C4-2B (cell line): ENCODE measurements around the gene SAP30L.

Experiments used
- ZFX ChIP-seq: fragments of 450-650 bp; IDR thresholded peaks from 2 replicates; pipeline ENCODE4 v1.6.1; 2017
- TF ChIP-seq, protein P1 (sequence below): fragments of 450-650 bp; conservative IDR thresholded peaks from 2 replicates; pipeline ENCODE4 v1.5.1; 2017; ENCODE audit warnings: mild to moderate bottlenecking

DNA sequence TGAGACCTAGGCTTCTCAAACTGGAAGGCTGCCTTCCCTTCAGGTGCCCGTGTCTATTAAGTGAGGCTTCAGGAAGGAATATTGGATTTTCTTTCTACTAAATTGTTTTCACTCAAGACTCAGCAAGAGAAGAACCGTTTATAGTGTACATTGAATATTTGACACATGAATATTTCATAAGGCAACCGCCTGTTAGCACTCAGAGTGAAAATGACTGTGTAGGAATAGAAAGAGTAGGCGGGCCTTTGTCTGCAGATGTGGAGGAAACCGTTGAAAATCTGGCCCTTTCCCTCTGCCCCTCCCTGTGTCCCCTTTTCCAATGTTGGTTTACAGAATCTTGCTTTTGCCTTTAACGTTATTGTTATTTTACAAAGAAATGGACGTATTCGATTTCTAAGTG is 6.2 kb downstream of the SAP30L start:
- TF ChIP-seq, protein P1, sequence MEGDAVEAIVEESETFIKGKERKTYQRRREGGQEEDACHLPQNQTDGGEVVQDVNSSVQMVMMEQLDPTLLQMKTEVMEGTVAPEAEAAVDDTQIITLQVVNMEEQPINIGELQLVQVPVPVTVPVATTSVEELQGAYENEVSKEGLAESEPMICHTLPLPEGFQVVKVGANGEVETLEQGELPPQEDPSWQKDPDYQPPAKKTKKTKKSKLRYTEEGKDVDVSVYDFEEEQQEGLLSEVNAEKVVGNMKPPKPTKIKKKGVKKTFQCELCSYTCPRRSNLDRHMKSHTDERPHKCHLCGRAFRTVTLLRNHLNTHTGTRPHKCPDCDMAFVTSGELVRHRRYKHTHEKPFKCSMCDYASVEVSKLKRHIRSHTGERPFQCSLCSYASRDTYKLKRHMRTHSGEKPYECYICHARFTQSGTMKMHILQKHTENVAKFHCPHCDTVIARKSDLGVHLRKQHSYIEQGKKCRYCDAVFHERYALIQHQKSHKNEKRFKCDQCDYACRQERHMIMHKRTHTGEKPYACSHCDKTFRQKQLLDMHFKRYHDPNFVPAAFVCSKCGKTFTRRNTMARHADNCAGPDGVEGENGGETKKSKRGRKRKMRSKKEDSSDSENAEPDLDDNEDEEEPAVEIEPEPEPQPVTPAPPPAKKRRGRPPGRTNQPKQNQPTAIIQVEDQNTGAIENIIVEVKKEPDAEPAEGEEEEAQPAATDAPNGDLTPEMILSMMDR = no peak
- no peak for TF ChIP-seq ZFX
